Suprapubic skin (tissue), 4 donors: ENCODE measurements around the gene SLC25A20. TPM values are rescaled to one million over a fixed set of nuclear protein-coding genes. Genes with fewer than 3 reads are reported as not detected.

ENCODE experiments used
- DNase-seq, 2 donors: peaks; one replicate each; pipeline ENCODE4 v3.0.0-alpha.2; 2019; ENCODE audit warnings: low spot score in 2 of 2
- H3K27ac ChIP-seq: fragments of 200-600 bp; sonication (generic); one replicate; pipeline ENCODE4 v1.5.1; 2019
- H3K27me3 ChIP-seq: fragments of 200-600 bp; sonication (generic); one replicate; pipeline ENCODE4 v1.5.1; 2019
- H3K36me3 ChIP-seq: fragments of 200-600 bp; sonication (generic); one replicate; pipeline ENCODE4 v1.5.1; 2019
- H3K4me1 ChIP-seq: fragments of 200-600 bp; sonication (generic); one replicate; pipeline ENCODE4 v1.5.1; 2019
- H3K4me3 ChIP-seq: fragments of 200-600 bp; sonication (generic); one replicate; pipeline ENCODE4 v1.5.1; 2019; ENCODE audit warnings: mild to moderate bottlenecking
- H3K9me3 ChIP-seq: fragments of 200-600 bp; sonication (generic); one replicate; pipeline ENCODE4 v1.5.1; 2019
- EP300 ChIP-seq: sonication (generic); formaldehyde crosslinking; IDR thresholded peaks from one replicate; pipeline ENCODE4 v1.6.1; 2017; ENCODE audit warnings: antibody characterized with exemption
- POLR2A ChIP-seq, 2 donors: fragments of 450-650 bp; IDR thresholded peaks; one replicate each; pipeline ENCODE4 v1.6.1; 2017; ENCODE audit warnings: antibody characterized with exemption in 2 of 2, mild to moderate bottlenecking in 2 of 2, moderate library complexity in 2 of 2
- POLR2AphosphoS5 ChIP-seq, 3 donors: sonication (generic); formaldehyde crosslinking; IDR thresholded peaks; one replicate each; pipeline ENCODE4 v1.6.1; 2017; ENCODE audit warnings: antibody characterized with exemption in 3 of 3
- WGBS: methylation state at CpG from one replicate; pipeline ENCODE4 v1.1.5; 2018; 5-methylcytosine and 5-hydroxymethylcytosine counted together
- total RNA-seq, 4 donors: library from RNA; depleted of rRNA; stranded (reverse); fragments of >200 nt; gene quantifications; one replicate each; pipeline ENCODE4 v1.1.0, GENCODE V29; 2016
- TF ChIP-seq, protein P1 (sequence below), 2 donors: fragments of 200-600 bp in 1 of 2; fragments of 450-650 bp in 1 of 2; sonication (generic) in 1 of 2; IDR thresholded peaks; one replicate each; pipeline ENCODE4 v1.5.1; 2016 to 2019; ENCODE audit warnings: antibody characterized with exemption in 2 of 2, mild to moderate bottlenecking in 1 of 2, moderate library complexity in 1 of 2

SLC25A20 gene
- total RNA-seq, 4 donors from 2014 or later, result 11.3 to 23.7 (median 17.9) TPM

DNA sequence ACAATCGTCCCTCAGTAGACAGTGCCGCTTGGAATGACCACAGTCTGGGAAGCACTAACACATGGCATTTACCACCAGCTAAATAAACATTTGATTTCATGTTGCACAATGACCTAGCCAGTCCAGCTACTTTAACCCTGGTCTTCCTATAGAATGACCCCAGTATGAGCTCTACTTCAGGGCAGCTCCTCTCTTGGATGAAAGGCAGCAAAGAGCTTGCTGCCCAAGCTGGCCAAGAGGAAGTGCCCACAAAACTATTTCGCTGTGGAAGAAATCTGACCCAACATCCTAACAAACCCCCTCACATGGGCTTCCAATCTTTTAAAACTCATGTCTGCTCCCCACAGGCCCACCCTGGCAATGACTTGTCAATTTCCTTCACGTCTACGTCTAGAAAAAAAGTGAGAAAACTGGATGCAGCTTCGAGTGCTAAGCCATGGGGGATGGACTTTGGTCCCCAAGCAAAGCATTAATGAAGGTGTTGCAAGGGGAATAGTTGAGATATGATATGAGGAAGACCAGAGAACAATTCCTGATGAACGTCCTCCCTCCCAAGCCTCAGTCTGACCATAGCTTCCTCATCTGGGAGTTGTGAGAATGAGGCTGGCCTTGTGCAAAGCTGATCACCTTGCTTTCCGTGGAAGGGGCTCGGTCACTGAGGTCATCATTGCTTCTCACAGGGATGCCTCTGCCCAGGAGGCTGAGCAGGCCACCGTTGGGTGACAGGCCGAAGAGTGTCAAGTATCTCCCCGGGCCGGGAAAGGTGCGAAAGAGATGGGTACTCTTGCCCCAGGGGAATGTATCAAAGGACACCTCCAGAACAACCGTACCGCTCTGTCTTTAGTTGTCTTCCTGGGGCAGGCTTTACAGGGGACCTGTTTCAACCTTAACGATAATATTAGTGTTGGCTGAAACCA, 964 bp downstream of the SLC25A20 start:
- H3K27me3 ChIP-seq, result no peaks in the 10 kb centered on the region
- H3K27ac ChIP-seq, result peak overlapping the region; percentile 75
- 40% methylated on average over 17 of the region's 17 CpGs for WGBS
- TF ChIP-seq, protein P1, sequence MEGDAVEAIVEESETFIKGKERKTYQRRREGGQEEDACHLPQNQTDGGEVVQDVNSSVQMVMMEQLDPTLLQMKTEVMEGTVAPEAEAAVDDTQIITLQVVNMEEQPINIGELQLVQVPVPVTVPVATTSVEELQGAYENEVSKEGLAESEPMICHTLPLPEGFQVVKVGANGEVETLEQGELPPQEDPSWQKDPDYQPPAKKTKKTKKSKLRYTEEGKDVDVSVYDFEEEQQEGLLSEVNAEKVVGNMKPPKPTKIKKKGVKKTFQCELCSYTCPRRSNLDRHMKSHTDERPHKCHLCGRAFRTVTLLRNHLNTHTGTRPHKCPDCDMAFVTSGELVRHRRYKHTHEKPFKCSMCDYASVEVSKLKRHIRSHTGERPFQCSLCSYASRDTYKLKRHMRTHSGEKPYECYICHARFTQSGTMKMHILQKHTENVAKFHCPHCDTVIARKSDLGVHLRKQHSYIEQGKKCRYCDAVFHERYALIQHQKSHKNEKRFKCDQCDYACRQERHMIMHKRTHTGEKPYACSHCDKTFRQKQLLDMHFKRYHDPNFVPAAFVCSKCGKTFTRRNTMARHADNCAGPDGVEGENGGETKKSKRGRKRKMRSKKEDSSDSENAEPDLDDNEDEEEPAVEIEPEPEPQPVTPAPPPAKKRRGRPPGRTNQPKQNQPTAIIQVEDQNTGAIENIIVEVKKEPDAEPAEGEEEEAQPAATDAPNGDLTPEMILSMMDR (IDR thresholded peaks at IDR 0.05), result no peak
- no peak for TF ChIP-seq POLR2AphosphoS5 (IDR thresholded peaks at IDR 0.05)
- no peak for TF ChIP-seq EP300
- no peak for TF ChIP-seq POLR2A (IDR thresholded peaks at IDR 0.05)
- peaks cover 23% of the 10 kb centered on the region for H3K4me1 ChIP-seq
- peak overlapping the region; percentile 87 for H3K4me3 ChIP-seq
- DNase-seq, result peak in 1 of 2 donors; percentile 64
- no peaks in the 10 kb centered on the region for H3K9me3 ChIP-seq
- no peaks in the 10 kb centered on the region for H3K36me3 ChIP-seq

DNA sequence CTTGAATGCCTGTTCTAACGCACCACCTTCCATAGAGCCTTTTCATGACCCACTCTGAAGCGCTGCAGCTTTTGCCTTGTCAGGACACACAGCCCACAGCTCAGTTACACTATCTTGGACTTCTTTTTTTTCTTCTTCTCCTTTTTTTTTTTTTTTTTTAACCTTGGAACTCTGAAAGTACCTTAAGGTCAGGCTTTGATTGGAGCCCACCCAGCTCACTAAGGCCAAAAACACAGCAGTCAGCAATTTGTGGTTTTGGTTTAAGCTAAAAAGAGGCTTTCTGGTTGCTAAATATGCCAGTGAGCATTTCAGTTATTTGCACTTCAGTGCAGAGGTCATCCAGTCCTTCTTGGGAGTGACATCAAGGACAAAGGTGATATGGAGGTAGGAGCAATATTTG, 1.7 kb downstream of the SLC25A20 start:
- TF ChIP-seq, protein P1 (IDR thresholded peaks at IDR 0.05), result no peak
- TF ChIP-seq EP300 (no peak), POLR2A (IDR thresholded peaks at IDR 0.05) (no peak), POLR2AphosphoS5 (IDR thresholded peaks at IDR 0.05) (no peak)
- H3K36me3 ChIP-seq, result no peaks in the 10 kb centered on the region
- no peak for DNase-seq
- no peaks in the 10 kb centered on the region for H3K9me3 ChIP-seq
- no peaks in the 10 kb centered on the region for H3K27me3 ChIP-seq
- 87% methylated on average over 2 of the region's 2 CpGs for WGBS
- H3K4me1 ChIP-seq, result peaks cover 23% of the 10 kb centered on the region
- no peak overlapping the region for H3K27ac ChIP-seq
- H3K4me3 ChIP-seq, result no peak overlapping the region

DNA sequence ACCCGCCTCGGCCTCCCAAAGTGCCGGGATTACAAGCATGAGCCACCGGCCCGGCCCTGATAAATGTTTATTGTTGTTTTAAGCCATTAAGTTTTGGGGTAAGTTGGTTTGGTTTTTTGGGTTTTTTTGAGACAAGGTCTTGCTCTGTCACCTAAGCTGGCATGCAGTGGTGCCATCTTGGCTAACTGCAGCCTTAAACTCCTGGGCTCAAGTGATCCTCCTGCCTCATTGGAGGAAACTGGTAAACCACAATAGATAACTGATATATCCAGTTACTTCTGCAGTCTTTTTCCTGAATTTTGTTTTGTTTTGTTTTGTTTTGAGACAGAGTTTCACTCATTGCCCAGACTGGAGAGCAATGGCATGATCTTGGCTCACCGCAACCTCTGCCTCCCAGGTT, 4.2 kb downstream of the SLC25A20 start:
- Histone ChIP-seq H3K36me3 (peaks cover 11% of the 10 kb centered on the region), H3K4me1 (peaks cover 28% of the 10 kb centered on the region), H3K27ac (no peak overlapping the region), H3K4me3 (no peak overlapping the region), H3K9me3 (no peaks in the 10 kb centered on the region), H3K27me3 (no peaks in the 10 kb centered on the region)
- 96% methylated on average over 6 of the region's 6 CpGs for WGBS
- no peak for DNase-seq
- no peak for TF ChIP-seq POLR2A (IDR thresholded peaks at IDR 0.05)

DNA sequence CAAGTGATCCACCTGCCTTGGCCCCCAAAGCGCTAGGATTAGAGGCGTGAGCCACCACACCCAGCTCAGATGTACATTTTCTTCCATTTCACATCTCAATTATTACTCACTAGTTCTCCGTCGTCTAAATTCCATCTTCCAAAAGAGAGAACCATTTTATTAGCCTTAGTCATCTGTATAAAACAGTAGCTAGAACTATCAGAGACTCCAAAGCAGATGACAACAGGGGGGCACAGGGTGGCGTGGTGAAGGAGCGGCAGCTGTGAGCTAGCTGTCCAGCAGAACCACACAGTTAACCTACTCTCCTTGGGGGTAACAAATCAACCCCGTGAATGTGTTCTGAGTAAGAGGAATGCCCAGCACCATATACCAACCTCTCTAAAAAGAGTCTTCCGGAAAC, 7.1 kb downstream of the SLC25A20 start:
- no peak for DNase-seq
- Histone ChIP-seq H3K36me3 (peaks cover 11% of the 10 kb centered on the region), H3K9me3 (no peaks in the 10 kb centered on the region), H3K4me1 (peaks cover 14% of the 10 kb centered on the region), H3K27ac (no peak overlapping the region), H3K27me3 (no peaks in the 10 kb centered on the region), H3K4me3 (no peak overlapping the region)
- TF ChIP-seq, protein P1 (IDR thresholded peaks at IDR 0.05), result no peak
- TF ChIP-seq POLR2AphosphoS5 (IDR thresholded peaks at IDR 0.05) (no peak), POLR2A (IDR thresholded peaks at IDR 0.05) (no peak), EP300 (no peak)
- 87% methylated on average over 8 of the region's 8 CpGs for WGBS

DNA sequence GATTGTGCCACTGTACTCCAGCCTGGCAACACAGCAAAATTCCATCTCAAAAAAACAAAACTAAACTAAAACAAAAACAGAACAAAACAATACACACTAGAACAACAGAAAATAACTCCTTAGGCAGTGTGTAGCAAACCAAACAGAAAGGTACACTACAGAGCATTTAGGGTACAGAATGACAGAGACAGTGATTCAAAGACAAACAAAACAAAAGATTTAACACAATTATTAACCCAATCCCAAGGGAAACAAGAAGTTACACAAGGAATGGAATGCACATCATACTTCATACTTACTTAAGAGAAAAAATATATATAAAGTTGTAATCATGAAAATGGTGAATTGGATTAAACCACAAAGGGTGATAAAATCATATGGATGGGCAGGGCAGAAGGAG, 12.9 kb downstream of the SLC25A20 start:
- H3K36me3 ChIP-seq, result peaks cover 9% of the 10 kb centered on the region
- TF ChIP-seq EP300 (no peak), POLR2A (IDR thresholded peaks at IDR 0.05) (no peak), POLR2AphosphoS5 (IDR thresholded peaks at IDR 0.05) (no peak)
- TF ChIP-seq, protein P1 (IDR thresholded peaks at IDR 0.05), result no peak
- no peaks in the 10 kb centered on the region for H3K9me3 ChIP-seq
- H3K27ac ChIP-seq, result no peak overlapping the region
- H3K27me3 ChIP-seq, result no peaks in the 10 kb centered on the region
- no peak overlapping the region for H3K4me3 ChIP-seq
- no peak for DNase-seq
- H3K4me1 ChIP-seq, result peaks cover 12% of the 10 kb centered on the region
